ENCODE measurements around the gene KIRREL3.

Gene KIRREL3

GRCh38 chr11:126430581-126431335, 569.8 kb downstream of the KIRREL3 start:
- DNase-seq: no peak

DNA sequence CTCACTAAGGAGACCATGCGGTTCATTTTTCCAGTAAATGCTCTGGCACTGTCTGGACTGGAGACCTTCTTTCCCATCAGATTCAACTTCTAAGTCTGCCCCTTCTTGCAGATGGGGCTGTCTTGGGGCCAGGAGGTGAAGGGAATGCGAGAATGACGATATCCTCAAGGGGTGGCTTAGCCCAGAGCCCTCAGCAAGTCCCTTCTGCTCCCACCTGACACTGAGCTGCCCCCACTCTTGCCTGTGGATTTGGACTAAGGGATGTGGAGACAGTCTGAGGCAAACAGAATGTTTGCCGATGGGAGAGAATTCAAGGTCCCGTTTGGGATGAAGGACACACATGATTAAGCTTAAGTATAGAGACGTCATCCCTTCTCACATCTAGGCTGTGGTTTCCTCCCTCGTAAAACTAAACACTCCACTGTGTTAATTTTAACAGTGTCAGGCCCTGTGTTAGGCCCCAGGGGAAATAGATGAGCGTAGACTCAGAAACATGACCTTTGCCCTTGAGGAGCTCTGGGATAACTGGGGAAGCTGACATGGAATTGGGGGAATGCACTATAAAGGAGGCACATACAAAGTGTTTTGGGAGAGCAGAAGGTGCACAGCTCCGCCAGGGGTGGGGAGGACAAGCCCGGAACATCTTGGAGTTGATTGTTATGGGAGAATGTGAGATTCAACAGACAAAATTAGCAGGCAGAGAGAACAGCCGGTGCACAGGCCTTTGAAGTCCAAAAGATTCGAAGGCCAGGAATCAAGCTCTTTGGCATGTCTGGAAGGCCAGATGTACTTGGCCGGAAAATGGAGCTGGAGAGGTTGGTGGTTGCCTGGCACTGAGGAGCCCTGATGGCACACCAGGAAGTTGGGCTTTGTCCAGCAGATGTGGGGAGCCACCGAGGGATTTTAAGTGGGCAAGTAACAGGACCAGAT, 573.5 kb downstream of the KIRREL3 start:
- peak; percentile 82 to 94 for DNase-seq

GRCh38 chr11:126426106-126426505, 574.5 kb downstream of the KIRREL3 start:
- DNase-seq: no peak

GRCh38 chr11:126424471-126425039, 576.0 kb downstream of the KIRREL3 start:
- DNase-seq: no peak

GRCh38 chr11:126423743-126424142, 576.8 kb downstream of the KIRREL3 start:
- DNase-seq: no peak

- no peak for DNase-seq
Measured at GRCh38 chr11:126423154-126423553, 577.4 kb downstream of the KIRREL3 start.

DNA sequence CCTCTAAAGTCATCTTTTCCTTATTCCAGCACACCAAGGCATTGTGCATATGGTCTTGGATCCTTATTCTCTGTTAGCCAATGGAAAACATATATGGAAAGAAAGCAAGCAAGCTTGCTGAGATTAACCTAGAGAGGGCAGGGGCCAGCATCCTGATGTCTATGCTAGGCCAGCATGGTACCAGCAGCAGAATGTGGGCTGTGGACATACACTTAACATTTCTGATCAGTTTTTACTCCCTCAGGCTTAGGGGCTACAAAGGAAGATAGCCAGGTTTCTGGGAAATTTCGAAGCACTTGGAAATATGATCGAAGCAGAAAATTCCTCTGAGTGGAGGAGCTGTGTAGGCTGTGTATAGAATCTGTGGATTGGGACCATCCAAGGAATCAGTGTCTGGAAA, 578.1 kb downstream of the KIRREL3 start:
- no peak for DNase-seq

DNA sequence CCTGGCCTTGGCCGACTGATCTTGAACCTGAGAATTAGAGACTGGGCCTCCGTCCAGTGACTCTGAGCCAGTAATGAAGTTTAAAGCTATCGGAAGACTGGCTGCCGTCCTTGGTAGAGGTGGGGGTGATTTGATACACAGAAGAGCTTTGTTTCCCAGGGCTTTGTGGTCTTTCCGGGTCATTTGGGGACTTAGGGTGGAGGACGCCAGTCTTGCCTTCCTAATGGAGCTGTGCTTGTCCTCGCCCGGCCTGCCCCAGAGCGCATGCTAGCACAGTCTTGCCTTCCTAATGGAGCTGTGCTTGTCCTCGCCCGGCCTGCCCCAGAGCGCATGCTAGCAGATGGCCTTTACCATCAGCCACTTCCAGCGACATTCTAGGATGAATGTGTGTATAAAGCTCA, 579.3 kb downstream of the KIRREL3 start:
- DNase-seq: no peak

GRCh38 chr11:126420698-126421256, 579.8 kb downstream of the KIRREL3 start:
- DNase-seq: no peak

DNA sequence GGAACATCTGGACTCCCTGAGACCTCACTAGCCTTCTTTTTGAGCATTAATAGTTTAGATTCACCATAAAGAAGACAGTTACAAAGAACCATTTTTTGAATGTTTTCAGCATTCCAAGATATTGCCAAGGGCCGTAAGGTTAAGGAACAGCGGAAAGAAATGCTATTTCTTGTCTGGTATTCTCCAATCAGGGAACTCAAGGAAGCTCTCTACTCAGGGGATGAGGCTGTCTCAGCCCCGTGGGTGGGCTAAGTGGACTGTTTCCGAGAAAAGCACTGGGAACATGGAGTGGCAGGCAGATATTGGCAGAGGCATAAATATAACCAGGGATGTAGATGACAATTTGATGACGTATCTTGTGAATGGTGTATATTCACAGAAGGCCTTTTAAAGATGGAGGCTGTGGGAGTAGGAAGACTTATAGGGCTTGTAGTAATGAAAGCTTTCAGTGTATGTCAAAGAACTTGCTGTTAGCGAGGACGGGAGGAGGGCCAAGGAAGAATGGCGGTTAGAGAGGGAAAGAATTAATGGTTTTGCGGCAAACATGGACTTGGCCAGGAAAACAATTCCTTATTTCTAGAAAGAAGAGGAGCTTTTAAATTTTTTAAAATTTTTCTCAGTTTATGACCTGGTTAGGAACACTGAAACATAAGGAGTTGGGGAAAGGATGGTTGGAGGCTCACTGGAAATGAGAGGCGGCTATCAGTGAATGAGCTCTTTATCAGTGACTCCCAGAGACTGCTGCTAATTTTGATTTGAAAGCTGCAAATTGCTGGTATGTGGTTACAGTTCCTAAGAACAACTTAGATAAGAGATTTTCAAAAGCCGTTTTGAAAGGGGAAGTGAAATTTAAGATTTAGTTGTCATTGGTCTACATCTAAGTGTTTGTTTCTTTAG, 580.5 kb downstream of the KIRREL3 start:
- no peak for DNase-seq

GRCh38 chr11:126418887-126419286, 581.7 kb downstream of the KIRREL3 start:
- no peak for DNase-seq

GRCh38 chr11:126417091-126417862, 583.3 kb downstream of the KIRREL3 start:
- DNase-seq: no peak

DNA sequence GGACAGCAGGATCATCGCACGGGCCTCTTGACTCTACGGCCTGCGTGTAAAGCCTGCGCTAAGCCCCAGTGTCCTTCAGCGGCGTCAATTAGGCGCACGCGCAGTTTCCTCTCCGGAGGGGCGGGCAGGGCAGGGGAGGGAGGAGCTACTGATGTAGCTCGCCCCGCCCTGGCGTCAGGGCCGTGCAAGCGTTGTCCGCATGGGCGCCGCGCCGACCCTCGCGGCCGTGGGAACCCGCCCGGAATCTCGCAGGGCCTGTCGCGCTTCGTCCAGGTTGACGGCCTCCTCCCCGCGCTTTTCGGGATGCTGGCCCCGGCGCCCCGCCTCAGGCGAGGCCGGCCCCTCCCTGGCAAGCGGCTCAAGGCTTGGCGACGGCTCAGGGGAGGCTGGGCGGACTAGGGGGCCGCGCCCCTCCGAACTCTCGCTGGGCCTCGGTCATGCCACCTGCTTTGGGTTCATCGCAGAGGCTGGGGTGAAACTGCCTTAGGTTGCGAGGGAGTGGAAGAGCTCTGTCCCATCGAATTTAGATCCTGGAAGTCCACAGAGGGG, 584.0 kb downstream of the KIRREL3 start:
- no peak for DNase-seq

- DNase-seq: no peak
Measured at GRCh38 chr11:126415669-126416420, 584.7 kb downstream of the KIRREL3 start.

DNA sequence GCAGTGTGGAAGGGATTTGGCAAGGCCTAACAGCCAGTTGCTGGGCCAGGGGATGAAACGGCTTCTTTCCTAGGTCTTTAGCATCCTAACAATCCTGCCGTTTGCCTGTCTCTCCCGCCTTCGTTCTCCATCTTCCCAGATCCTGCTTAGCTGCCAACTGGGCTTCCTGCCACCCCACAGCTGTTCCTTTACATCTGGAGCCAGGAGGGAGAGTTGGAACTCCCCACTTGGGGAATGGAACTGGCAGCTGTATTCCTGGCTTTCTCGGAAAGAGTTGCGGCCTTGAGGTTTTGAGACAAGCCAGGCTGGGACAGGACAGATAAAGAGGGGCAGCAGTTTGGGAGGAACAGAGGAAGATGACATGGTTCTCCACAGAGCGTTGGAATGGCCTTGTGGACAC, 585.4 kb downstream of the KIRREL3 start:
- DNase-seq: peak in 1 of 2 experiments; percentile 29

DNA sequence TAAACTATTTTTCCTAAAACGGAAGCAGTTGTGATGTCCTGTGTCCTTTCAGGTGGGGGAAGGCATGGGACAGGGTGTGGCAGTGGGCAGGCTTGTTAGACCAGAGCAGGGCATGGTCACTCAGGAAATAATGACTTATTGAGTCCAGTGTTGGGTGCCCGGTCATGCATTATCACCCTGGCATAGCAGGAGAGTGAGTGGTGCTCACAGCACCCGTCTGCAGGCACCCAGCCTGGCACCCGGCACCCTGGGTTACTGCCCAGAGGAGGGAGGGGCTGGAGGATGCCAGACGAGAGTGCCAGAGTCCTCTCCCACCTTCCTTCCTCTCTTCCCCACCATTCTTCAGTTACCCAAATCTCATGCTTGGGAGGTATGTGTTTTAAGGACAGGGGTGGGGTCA, 586.0 kb downstream of the KIRREL3 start:
- DNase-seq: no peak

DNA sequence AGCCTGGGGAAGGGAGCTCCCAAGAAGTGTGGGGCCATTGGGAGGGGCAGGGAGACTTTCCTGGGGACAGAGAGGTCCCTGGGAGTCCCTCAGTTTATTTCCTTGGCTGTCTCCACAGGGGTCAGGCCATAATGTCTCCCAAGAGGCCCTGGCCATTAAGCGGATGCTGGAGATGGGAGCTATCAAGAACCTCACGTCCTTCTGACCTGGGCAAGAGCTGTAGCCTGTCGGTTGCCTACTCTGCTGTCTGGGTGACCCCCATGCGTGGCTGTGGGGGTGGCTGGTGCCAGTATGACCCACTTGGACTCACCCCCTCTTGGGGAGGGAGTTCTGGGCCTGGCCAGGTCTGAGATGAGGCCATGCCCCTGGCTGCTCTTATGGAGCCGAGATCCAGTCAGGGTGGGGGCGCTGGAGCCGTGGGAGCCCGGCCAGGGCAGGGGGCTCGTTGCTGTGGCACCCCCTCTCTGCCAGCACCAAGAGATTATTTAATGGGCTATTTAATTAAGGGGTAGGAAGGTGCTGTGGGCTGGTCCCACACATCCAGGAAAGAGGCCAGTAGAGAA, 586.6 kb downstream of the KIRREL3 start:
- DNase-seq: no peak

DNA sequence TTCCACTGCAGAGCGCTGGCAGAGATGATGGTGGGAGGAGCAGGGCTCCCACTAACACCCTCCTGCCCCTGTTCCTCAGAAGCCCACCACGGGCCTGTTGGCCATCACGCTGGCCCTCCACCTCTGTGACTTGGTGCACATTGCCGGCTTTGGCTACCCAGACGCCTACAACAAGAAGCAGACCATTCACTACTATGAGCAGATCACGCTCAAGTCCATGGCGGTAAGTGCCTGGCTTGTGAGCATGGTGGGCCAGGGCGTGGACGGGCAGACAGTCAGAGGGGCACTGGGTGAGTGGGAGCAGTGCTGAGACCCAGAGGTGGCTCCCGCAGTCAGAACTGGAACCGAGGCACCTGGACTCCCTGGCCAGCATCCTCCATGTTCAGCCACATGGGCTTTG, 587.1 kb downstream of the KIRREL3 start:
- no peak for DNase-seq

DNA sequence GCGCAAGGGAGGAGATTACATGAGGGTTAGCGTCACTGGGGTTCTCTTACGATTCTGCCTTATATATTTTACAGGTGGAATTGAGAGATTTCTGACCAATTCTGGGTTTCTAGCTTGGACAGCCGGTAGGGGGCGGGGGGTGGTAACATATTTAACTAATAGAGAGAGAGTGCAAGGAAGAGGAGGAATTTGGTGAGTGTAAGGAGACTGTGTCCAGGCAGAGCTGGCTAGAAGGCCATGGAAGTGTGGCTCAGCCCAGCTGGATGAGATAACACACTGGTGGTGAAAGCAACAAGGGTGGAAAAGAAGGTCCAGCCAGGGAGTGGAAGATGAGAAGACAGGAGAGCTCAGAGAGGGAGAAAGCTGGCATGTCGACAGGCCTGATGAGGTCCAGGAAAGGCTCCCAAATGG, 588.6 kb downstream of the KIRREL3 start:
- no peak for DNase-seq

GRCh38 chr11:126410649-126411048, 589.9 kb downstream of the KIRREL3 start:
- no peak for DNase-seq
